ENCODE measurements around the gene ADRM1.

The ADRM1 gene

GRCh38 chr20:62298577-62299249 is 4.1 kb upstream of the ADRM1 start:
- no peak overlapping the region for H3K4me3 ChIP-seq (ENCODE audit: extremely low read depth, insufficient read depth, low read length, poor library complexity, severe bottlenecking)

GRCh38 chr20:62299666-62300236 is 3.0 kb upstream of the ADRM1 start:
- no peak overlapping the region for H3K27ac ChIP-seq (ENCODE audit: low read depth, low read length, severe bottlenecking)
- H3K4me1 ChIP-seq (ENCODE audit: control insufficient read depth, insufficient read depth, low read length, poor library complexity, severe bottlenecking): peaks cover 6% of the 10 kb centered on the region
- H3K4me3 ChIP-seq (ENCODE audit: extremely low read depth, insufficient read depth, low read length, poor library complexity, severe bottlenecking): no peak overlapping the region
- no peaks in the 10 kb centered on the region for H3K9me3 ChIP-seq (ENCODE audit: control insufficient read depth, low read length)
- peaks cover 36% of the 10 kb centered on the region for H3K36me3 ChIP-seq (ENCODE audit: control insufficient read depth, insufficient read depth, low read length)
- WGBS, 2 experiments (ENCODE audit: insufficient coverage in 2 of 2): 94 to 95% methylated on average over 10 of the region's 12 CpGs

More at GRCh38 chr20:62298577-62299249, 4.1 kb upstream of the ADRM1 start:
- Histone ChIP-seq H3K4me1 (ENCODE audit: control insufficient read depth, insufficient read depth, low read length, poor library complexity, severe bottlenecking) (no peaks in the 10 kb centered on the region), H3K9me3 (ENCODE audit: control insufficient read depth, low read length) (no peaks in the 10 kb centered on the region), H3K36me3 (ENCODE audit: control insufficient read depth, insufficient read depth, low read length) (peaks cover 36% of the 10 kb centered on the region), H3K27ac (ENCODE audit: low read depth, low read length, severe bottlenecking) (no peak overlapping the region)
- 93 to 94% methylated on average over 23 to 33 of the region's 33 CpGs for WGBS, 2 experiments (ENCODE audit: insufficient coverage in 2 of 2)

GRCh38 chr20:62300319-62300718 is 2.5 kb upstream of the ADRM1 start:
- WGBS, 2 experiments (ENCODE audit: insufficient coverage in 2 of 2): 95% methylated on average over 11 of the region's 11 CpGs
- no peaks in the 10 kb centered on the region for H3K9me3 ChIP-seq (ENCODE audit: control insufficient read depth, low read length)
- peaks cover 36% of the 10 kb centered on the region for H3K36me3 ChIP-seq (ENCODE audit: control insufficient read depth, insufficient read depth, low read length)
- H3K27ac ChIP-seq (ENCODE audit: low read depth, low read length, severe bottlenecking): no peak overlapping the region
- H3K4me3 ChIP-seq (ENCODE audit: extremely low read depth, insufficient read depth, low read length, poor library complexity, severe bottlenecking): no peak overlapping the region
- peaks cover 10% of the 10 kb centered on the region for H3K4me1 ChIP-seq (ENCODE audit: control insufficient read depth, insufficient read depth, low read length, poor library complexity, severe bottlenecking)

GRCh38 chr20:62301111-62301668 is 1.6 kb upstream of the ADRM1 start:
- WGBS, 2 experiments (ENCODE audit: insufficient coverage in 2 of 2): 98 to 99% methylated on average over 5 to 8 of the region's 11 CpGs
- Histone ChIP-seq H3K4me3 (ENCODE audit: extremely low read depth, insufficient read depth, low read length, poor library complexity, severe bottlenecking) (no peak overlapping the region), H3K27ac (ENCODE audit: low read depth, low read length, severe bottlenecking) (no peak overlapping the region), H3K36me3 (ENCODE audit: control insufficient read depth, insufficient read depth, low read length) (peaks cover 37% of the 10 kb centered on the region), H3K4me1 (ENCODE audit: control insufficient read depth, insufficient read depth, low read length, poor library complexity, severe bottlenecking) (peaks cover 18% of the 10 kb centered on the region), H3K9me3 (ENCODE audit: control insufficient read depth, low read length) (no peaks in the 10 kb centered on the region)

GRCh38 chr20:62301773-62302340 is 940 bp upstream of the ADRM1 start:
- H3K4me3 ChIP-seq (ENCODE audit: extremely low read depth, insufficient read depth, low read length, poor library complexity, severe bottlenecking): peak overlapping the region; percentile 77
- peak overlapping the region; percentile 98 for H3K27ac ChIP-seq (ENCODE audit: low read depth, low read length, severe bottlenecking)
- H3K4me1 ChIP-seq (ENCODE audit: control insufficient read depth, insufficient read depth, low read length, poor library complexity, severe bottlenecking): peaks cover 20% of the 10 kb centered on the region
- peaks cover 39% of the 10 kb centered on the region for H3K36me3 ChIP-seq (ENCODE audit: control insufficient read depth, insufficient read depth, low read length)
- 10 to 11% methylated on average over 18 of the region's 24 CpGs for WGBS, 2 experiments (ENCODE audit: insufficient coverage in 2 of 2)
- H3K9me3 ChIP-seq (ENCODE audit: control insufficient read depth, low read length): no peaks in the 10 kb centered on the region

- H3K9me3 ChIP-seq (ENCODE audit: control insufficient read depth, low read length): no peaks in the 10 kb centered on the region
- WGBS, 2 experiments (ENCODE audit: insufficient coverage in 2 of 2): 0% methylated on average over 22 to 39 of the region's 39 CpGs
- peak overlapping the region; percentile 67 for H3K27ac ChIP-seq (ENCODE audit: low read depth, low read length, severe bottlenecking)
- peak overlapping the region; percentile 77 for H3K4me3 ChIP-seq (ENCODE audit: extremely low read depth, insufficient read depth, low read length, poor library complexity, severe bottlenecking)
- H3K4me1 ChIP-seq (ENCODE audit: control insufficient read depth, insufficient read depth, low read length, poor library complexity, severe bottlenecking): peaks cover 20% of the 10 kb centered on the region
- peaks cover 47% of the 10 kb centered on the region for H3K36me3 ChIP-seq (ENCODE audit: control insufficient read depth, insufficient read depth, low read length)
Measured at GRCh38 chr20:62303062-62303339, 204 bp downstream of the ADRM1 start.

- Histone ChIP-seq H3K36me3 (ENCODE audit: control insufficient read depth, insufficient read depth, low read length) (peaks cover 52% of the 10 kb centered on the region), H3K4me1 (ENCODE audit: control insufficient read depth, insufficient read depth, low read length, poor library complexity, severe bottlenecking) (peaks cover 20% of the 10 kb centered on the region), H3K27ac (ENCODE audit: low read depth, low read length, severe bottlenecking) (peak overlapping the region; percentile 67), H3K4me3 (ENCODE audit: extremely low read depth, insufficient read depth, low read length, poor library complexity, severe bottlenecking) (peak overlapping the region; percentile 77), H3K9me3 (ENCODE audit: control insufficient read depth, low read length) (no peaks in the 10 kb centered on the region)
- 3% methylated on average over 57 to 63 of the region's 66 CpGs for WGBS, 2 experiments (ENCODE audit: insufficient coverage in 2 of 2)
Measured at GRCh38 chr20:62303340-62304226, 786 bp downstream of the ADRM1 start.

GRCh38 chr20:62304331-62305148 is 1.7 kb downstream of the ADRM1 start:
- H3K9me3 ChIP-seq (ENCODE audit: control insufficient read depth, low read length): no peaks in the 10 kb centered on the region
- peak overlapping the region; percentile 77 for H3K4me3 ChIP-seq (ENCODE audit: extremely low read depth, insufficient read depth, low read length, poor library complexity, severe bottlenecking)
- peaks cover 20% of the 10 kb centered on the region for H3K4me1 ChIP-seq (ENCODE audit: control insufficient read depth, insufficient read depth, low read length, poor library complexity, severe bottlenecking)
- WGBS, 2 experiments (ENCODE audit: insufficient coverage in 2 of 2): 86 to 91% methylated on average over 23 to 29 of the region's 29 CpGs
- no peak overlapping the region for H3K27ac ChIP-seq (ENCODE audit: low read depth, low read length, severe bottlenecking)
- peaks cover 58% of the 10 kb centered on the region for H3K36me3 ChIP-seq (ENCODE audit: control insufficient read depth, insufficient read depth, low read length)

GRCh38 chr20:62305149-62305764 is 2.5 kb downstream of the ADRM1 start:
- no peak overlapping the region for H3K27ac ChIP-seq (ENCODE audit: low read depth, low read length, severe bottlenecking)
- 91 to 92% methylated on average over 15 to 16 of the region's 18 CpGs for WGBS, 2 experiments (ENCODE audit: insufficient coverage in 2 of 2)

More at GRCh38 chr20:62305149-62305764, 2.5 kb downstream of the ADRM1 start:
- peak overlapping the region; percentile 77 for H3K4me3 ChIP-seq (ENCODE audit: extremely low read depth, insufficient read depth, low read length, poor library complexity, severe bottlenecking)
- no peaks in the 10 kb centered on the region for H3K9me3 ChIP-seq (ENCODE audit: control insufficient read depth, low read length)
- H3K4me1 ChIP-seq (ENCODE audit: control insufficient read depth, insufficient read depth, low read length, poor library complexity, severe bottlenecking): peaks cover 20% of the 10 kb centered on the region
- H3K36me3 ChIP-seq (ENCODE audit: control insufficient read depth, insufficient read depth, low read length): peaks cover 66% of the 10 kb centered on the region

Measured in mesodermal cell (in vitro differentiated cells).